T-cell (primary cell): ENCODE data around the gene UBE2I. TPM values are rescaled to one million over a fixed set of nuclear protein-coding genes. Genes with fewer than 3 reads are reported as not detected.

ENCODE experiments used
- ATAC-seq, 4 experiments: fragments of 200-7000 bp in 3 of 4; fragments of 150-1000 bp in 1 of 4; cut with Tn5 transposase; replicated peaks in 1 of 4; 1 replicate in 3 of 4; 2 replicates in 1 of 4; pipeline ENCODE4 v1.10.0; 2021; ENCODE audit warnings: moderate library complexity in 3 of 4, mild to moderate bottlenecking in 2 of 4, moderate number of reproducible peaks in 1 of 4
- CTCF ChIA-PET, 2 donors: fragments of 300-600 bp; sonication (Branson Sonifier 250); formaldehyde crosslinking; loops; one replicate each; lab custom pipeline; 2022; ENCODE audit warnings: antibody characterized with exemption in 2 of 2; lab: Charles Lee
- POLR2A ChIA-PET, 2 donors: fragments of 300-600 bp; sonication (Branson Sonifier 250); formaldehyde crosslinking; loops; one replicate each; lab custom pipeline; 2022; ENCODE audit warnings: antibody characterized with exemption in 2 of 2; lab: Charles Lee
- DNase-seq, 35 experiments: peaks; one replicate each; pipeline versions ENCODE4 v3.0.0 to v3.0.0-alpha.2; 2013 to 2023
- H3K27ac ChIP-seq: one replicate; pipeline ENCODE4 v1.5.1; 2013; ENCODE audit warnings: low read length
- H3K27me3 ChIP-seq, 2 experiments: replicated peaks in 1 of 2; 1 replicate in 1 of 2; 2 replicates in 1 of 2; pipeline versions ENCODE4 v1.6.1 to v1.7.0; 2013; ENCODE audit warnings: low read length in 1 of 2, mixed read lengths in 1 of 2; ENCODE audit not compliant: control insufficient read depth in 2 of 2, insufficient read depth in 2 of 2; ENCODE audit errors: extremely low read depth in 1 of 2
- H3K36me3 ChIP-seq, 2 donors: 1 replicate in 1 of 2; 2 replicates in 1 of 2; pipeline versions ENCODE4 v1.6.1 to v1.7.0; 2013; ENCODE audit warnings: low read length in 1 of 2; ENCODE audit not compliant: control insufficient read depth in 2 of 2, insufficient read depth in 1 of 2; ENCODE audit errors: extremely low read depth in 1 of 2
- H3K4me1 ChIP-seq, 2 experiments: 1 replicate in 1 of 2; 2 replicates in 1 of 2; pipeline versions ENCODE4 v1.6.1 to v1.7.0; 2013; ENCODE audit warnings: low read length in 2 of 2, mixed read lengths in 1 of 2; ENCODE audit not compliant: insufficient read depth in 2 of 2, control insufficient read depth in 1 of 2; ENCODE audit errors: extremely low read depth in 1 of 2
- H3K4me3 ChIP-seq, 2 donors: 1 replicate in 1 of 2; 2 replicates in 1 of 2; pipeline versions ENCODE4 v1.5.1 to v1.7.0; 2013; ENCODE audit warnings: mild to moderate bottlenecking in 2 of 2, low read length in 1 of 2, moderate library complexity in 1 of 2; ENCODE audit not compliant: control insufficient read depth in 1 of 2; ENCODE audit errors: extremely low read depth in 1 of 2
- H3K9me3 ChIP-seq: 2 replicates; pipeline ENCODE4 v1.7.0; 2013
- H3K27ac Mint-ChIP-seq, 2 donors: one replicate each; pipeline ENCODE4 v1.8.0; 2020 to 2021; ENCODE audit warnings: mild to moderate bottlenecking in 2 of 2, mixed read lengths in 2 of 2
- H3K27me3 Mint-ChIP-seq, 2 donors: one replicate each; pipeline ENCODE4 v1.8.0; 2021 to 2022; ENCODE audit warnings: mixed read lengths in 2 of 2
- H3K36me3 Mint-ChIP-seq: one replicate; pipeline ENCODE4 v1.8.0; 2021; ENCODE audit warnings: mixed read lengths
- H3K4me1 Mint-ChIP-seq, 3 donors: one replicate each; pipeline ENCODE4 v1.8.0; 2020 to 2022; ENCODE audit warnings: mixed read lengths in 3 of 3, mild to moderate bottlenecking in 1 of 3
- H3K4me3 Mint-ChIP-seq, 3 donors: one replicate each; pipeline ENCODE4 v1.8.0; 2020 to 2022; ENCODE audit warnings: mild to moderate bottlenecking in 3 of 3, mixed read lengths in 3 of 3, moderate library complexity in 3 of 3
- H3K9me3 Mint-ChIP-seq, 3 donors: one replicate each; pipeline ENCODE4 v1.8.0; 2020 to 2022; ENCODE audit warnings: mixed read lengths in 3 of 3
- WGBS: methylation state at CpG from one replicate; pipeline ENCODE4 v1.1.5; 2013; ENCODE audit warnings: missing lambda C conversion rate; ENCODE audit not compliant: insufficient coverage; 5-methylcytosine and 5-hydroxymethylcytosine counted together
- total RNA-seq, 35 experiments: library from RNA in 6 of 35; stranded (reverse) in 6 of 35; fragments of 120-200 nt in 1 of 35; gene quantifications; one replicate each; pipeline versions ENCODE4 v1.2.1 to v1.2.4 and lab custom pipeline; 2013 to 2026

Gene UBE2I
- total RNA-seq, 5 donors from 2014 or later (not counting 1 experiment from before 2014, with no cell fraction given), result 173 to 247 (median 190) TPM

GRCh38 chr16:1349351-1349750 lies 39.9 kb downstream of the UBE2I start:
- H3K27me3 Mint-ChIP-seq, result peaks cover 0 to 1% of the 10 kb centered on the region in 2 donors
- Histone ChIP-seq H3K27ac (no peak overlapping the region), H3K4me3 (no peak overlapping the region), H3K36me3 (peaks cover 0 to 26% of the 10 kb centered on the region in 2 donors), H3K4me1 (peaks cover 11 to 38% of the 10 kb centered on the region in 2 experiments), H3K9me3 (no peaks in the 10 kb centered on the region), H3K27me3 (no peaks in the 10 kb centered on the region)
- H3K9me3 Mint-ChIP-seq, result no peaks in the 10 kb centered on the region
- no peak overlapping the region for H3K27ac Mint-ChIP-seq
- ChIA-PET POLR2A (no interaction called here), CTCF (no interaction called here)
- DNase-seq (no peak), ATAC-seq (no peak)
- no peaks in the 10 kb centered on the region for H3K36me3 Mint-ChIP-seq
- H3K4me1 Mint-ChIP-seq, result peaks cover 19 to 34% (median 28%) of the 10 kb centered on the region in 3 donors
- 73% methylated on average over 3 of the region's 16 CpGs for WGBS
- peak overlapping the region; percentile 13 to 80 (median 17) for H3K4me3 Mint-ChIP-seq

GRCh38 chr16:1349951-1350350 lies 40.5 kb downstream of the UBE2I start:
- H3K27ac Mint-ChIP-seq, result peak overlapping the region in 1 of 2 donors; percentile 15
- no peak for DNase-seq
- ATAC-seq, result no peak
- ChIA-PET CTCF (no interaction called here), POLR2A (no interaction called here)
- no peaks in the 10 kb centered on the region for H3K9me3 ChIP-seq
- peaks cover 0 to 26% of the 10 kb centered on the region in 2 donors for H3K36me3 ChIP-seq
- no peaks in the 10 kb centered on the region for H3K36me3 Mint-ChIP-seq
- WGBS, result 95% methylated on average over 15 of the region's 17 CpGs
- peaks cover 21 to 36% (median 30%) of the 10 kb centered on the region in 3 donors for H3K4me1 Mint-ChIP-seq
- H3K27me3 ChIP-seq, result no peaks in the 10 kb centered on the region
- H3K4me3 Mint-ChIP-seq, result peak overlapping the region; percentile 75 to 80 (median 79)
- H3K9me3 Mint-ChIP-seq, result no peaks in the 10 kb centered on the region
- no peak overlapping the region for H3K4me3 ChIP-seq
- H3K27ac ChIP-seq, result no peak overlapping the region
- peaks cover 11 to 42% of the 10 kb centered on the region in 2 experiments for H3K4me1 ChIP-seq
- H3K27me3 Mint-ChIP-seq, result peaks cover 0 to 1% of the 10 kb centered on the region in 2 donors

GRCh38 chr16:1350691-1351090 lies 41.3 kb downstream of the UBE2I start:
- Histone ChIP-seq H3K4me1 (peaks cover 11 to 42% of the 10 kb centered on the region in 2 experiments), H3K4me3 (peak overlapping the region; percentile 67 to 94), H3K36me3 (peaks cover 0 to 26% of the 10 kb centered on the region in 2 donors), H3K27me3 (no peaks in the 10 kb centered on the region), H3K27ac (no peak overlapping the region), H3K9me3 (no peaks in the 10 kb centered on the region)
- Mint-ChIP-seq H3K9me3 (no peaks in the 10 kb centered on the region), H3K27ac (peak overlapping the region in 1 of 2 donors; percentile 68), H3K4me1 (peaks cover 28 to 43% (median 34%) of the 10 kb centered on the region in 3 donors), H3K4me3 (peak overlapping the region; percentile 75 to 80 (median 79)), H3K27me3 (peaks cover 0 to 1% of the 10 kb centered on the region in 2 donors), H3K36me3 (no peaks in the 10 kb centered on the region)
- CTCF ChIA-PET, result no interaction called here
- no peak for ATAC-seq
- no peak for DNase-seq
- POLR2A ChIA-PET, result no interaction called here
- WGBS, result 92% methylated on average over 19 of the region's 19 CpGs

GRCh38 chr16:1351215-1351581 lies 41.8 kb downstream of the UBE2I start:
- WGBS, result 1% methylated on average over 33 of the region's 35 CpGs
- Mint-ChIP-seq H3K36me3 (no peaks in the 10 kb centered on the region), H3K27me3 (peaks cover 0 to 1% of the 10 kb centered on the region in 2 donors), H3K9me3 (no peaks in the 10 kb centered on the region), H3K4me3 (peak overlapping the region; percentile 75 to 80 (median 79)), H3K27ac (peak overlapping the region; percentile 52 to 68), H3K4me1 (peaks cover 28 to 44% (median 34%) of the 10 kb centered on the region in 3 donors)
- Histone ChIP-seq H3K9me3 (no peaks in the 10 kb centered on the region), H3K36me3 (peaks cover 0 to 26% of the 10 kb centered on the region in 2 donors), H3K4me3 (peak overlapping the region; percentile 67 to 94), H3K4me1 (peaks cover 11 to 45% of the 10 kb centered on the region in 2 experiments), H3K27me3 (no peaks in the 10 kb centered on the region), H3K27ac (no peak overlapping the region)
- ChIA-PET POLR2A (no interaction called here), CTCF (no interaction called here)
- DNase-seq, result no peak
- ATAC-seq, result peak; percentile 7 to 15 (median 12)

- DNase-seq (peak; percentile 63 to 93 (median 78)), ATAC-seq (peak; percentile 85 to 94 (median 86))
- peak within 1 kb of the TSS; percentile 67 to 94 for H3K4me3 ChIP-seq
- H3K9me3 ChIP-seq, result no peaks in the 10 kb centered on the region
- no peak within 1 kb of the TSS for H3K27ac ChIP-seq
- Mint-ChIP-seq H3K27me3 (peaks cover 0 to 1% of the 10 kb centered on the region in 2 donors), H3K36me3 (no peaks in the 10 kb centered on the region), H3K27ac (peak within 1 kb of the TSS; percentile 75 to 84), H3K4me1 (peaks cover 28 to 44% (median 34%) of the 10 kb centered on the region in 3 donors), H3K4me3 (peak within 1 kb of the TSS; percentile 80 to 84 (median 82)), H3K9me3 (no peaks in the 10 kb centered on the region)
- under 1% methylated on average over 92 of the region's 98 CpGs for WGBS
- POLR2A ChIA-PET, result no interaction called here
- CTCF ChIA-PET, result no interaction called here
- peaks cover 11 to 45% of the 10 kb centered on the region in 2 experiments for H3K4me1 ChIP-seq
- H3K36me3 ChIP-seq, result peaks cover 0 to 26% of the 10 kb centered on the region in 2 donors
- no peaks in the 10 kb centered on the region for H3K27me3 ChIP-seq
These were observed 42.3 kb downstream of the UBE2I start, which contains the start of the genes GNPTG and TSR3 for GRCh38 chr16:1351582-1352362. Gene GNPTG (plus strand): TSS chr16:1351931. CDS start chr16:1351966, 35 bp downstream. Gene TSR3 (minus strand): TSS chr16:1351878. CDS start chr16:1351804, 74 bp downstream.

- peaks cover 28 to 45% (median 37%) of the 10 kb centered on the region in 3 donors for H3K4me1 Mint-ChIP-seq
- H3K9me3 ChIP-seq, result no peaks in the 10 kb centered on the region
- H3K36me3 ChIP-seq, result peaks cover 0 to 5% of the 10 kb centered on the region in 2 donors
- 90% methylated on average over 48 of the region's 49 CpGs for WGBS
- peak overlapping the region in 2 of 3 donors; percentile 28 to 40 for H3K4me3 Mint-ChIP-seq
- H3K4me1 ChIP-seq, result peaks cover 11 to 40% of the 10 kb centered on the region in 2 experiments
- no peak overlapping the region for H3K4me3 ChIP-seq
- ChIA-PET CTCF (no interaction called here), POLR2A (no interaction called here)
- H3K27ac ChIP-seq, result no peak overlapping the region
- ATAC-seq (no peak), DNase-seq (no peak)
- no peaks in the 10 kb centered on the region for H3K36me3 Mint-ChIP-seq
- H3K27me3 ChIP-seq, result no peaks in the 10 kb centered on the region
- H3K9me3 Mint-ChIP-seq, result no peaks in the 10 kb centered on the region
- H3K27ac Mint-ChIP-seq, result no peak overlapping the region
- peaks cover 0 to 1% of the 10 kb centered on the region in 2 donors for H3K27me3 Mint-ChIP-seq
These were observed 45.5 kb downstream of the UBE2I start for GRCh38 chr16:1354815-1355540.
